IPS-15b (cell line): ENCODE data around the gene OSBPL9.

Experiments
- H3K27me3 ChIP-seq: one replicate; pipeline ENCODE4 v1.6.1; 2013; ENCODE audit warnings: low read length; ENCODE audit not compliant: control insufficient read depth, insufficient read depth
- H3K36me3 ChIP-seq: one replicate; pipeline ENCODE4 v1.6.1; 2013; ENCODE audit warnings: low read length; ENCODE audit not compliant: control insufficient read depth, insufficient read depth
- H3K4me1 ChIP-seq: one replicate; pipeline ENCODE4 v1.6.1; 2013; ENCODE audit warnings: mild to moderate bottlenecking, low read length; ENCODE audit not compliant: control insufficient read depth, insufficient read depth
- H3K4me3 ChIP-seq: one replicate; pipeline ENCODE4 v1.5.1; 2013; ENCODE audit warnings: low read depth, low read length
- H3K9ac ChIP-seq: one replicate; pipeline ENCODE4 v1.6.1; 2013; ENCODE audit warnings: low read depth, mild to moderate bottlenecking, low read length
- H3K9me3 ChIP-seq: one replicate; pipeline ENCODE4 v1.6.1; 2013; ENCODE audit warnings: mild to moderate bottlenecking, low read length; ENCODE audit not compliant: control insufficient read depth, insufficient read depth

The OSBPL9 gene

GRCh38 chr1:51656374-51656773 lies 39.5 kb downstream of the OSBPL9 start:
- H3K36me3 ChIP-seq: no peaks in the 10 kb centered on the region
- no peaks in the 10 kb centered on the region for H3K9me3 ChIP-seq
- no peak overlapping the region for H3K9ac ChIP-seq
- H3K27me3 ChIP-seq: no peaks in the 10 kb centered on the region
- H3K4me1 ChIP-seq: peaks cover 3% of the 10 kb centered on the region
- no peak overlapping the region for H3K4me3 ChIP-seq

- no peak overlapping the region for H3K4me3 ChIP-seq
Observed at GRCh38 chr1:51660580-51660979, 43.7 kb downstream of the OSBPL9 start.

GRCh38 chr1:51661081-51661518 lies 44.2 kb downstream of the OSBPL9 start:
- H3K4me3 ChIP-seq: no peak overlapping the region
- no peaks in the 10 kb centered on the region for H3K27me3 ChIP-seq
- no peak overlapping the region for H3K9ac ChIP-seq
- H3K4me1 ChIP-seq: peaks cover 3% of the 10 kb centered on the region
- no peaks in the 10 kb centered on the region for H3K36me3 ChIP-seq
- H3K9me3 ChIP-seq: no peaks in the 10 kb centered on the region

More at GRCh38 chr1:51660580-51660979, 43.7 kb downstream of the OSBPL9 start:
- Histone ChIP-seq H3K9me3 (no peaks in the 10 kb centered on the region), H3K27me3 (no peaks in the 10 kb centered on the region), H3K36me3 (no peaks in the 10 kb centered on the region), H3K4me1 (peaks cover 3% of the 10 kb centered on the region), H3K9ac (no peak overlapping the region)

GRCh38 chr1:51663105-51663504 lies 46.2 kb downstream of the OSBPL9 start:
- Histone ChIP-seq H3K9ac (no peak overlapping the region), H3K4me1 (peaks cover 3% of the 10 kb centered on the region), H3K27me3 (no peaks in the 10 kb centered on the region), H3K9me3 (no peaks in the 10 kb centered on the region), H3K36me3 (no peaks in the 10 kb centered on the region), H3K4me3 (no peak overlapping the region)

- Histone ChIP-seq H3K9ac (no peak overlapping the region), H3K27me3 (no peaks in the 10 kb centered on the region), H3K4me3 (no peak overlapping the region), H3K36me3 (no peaks in the 10 kb centered on the region), H3K4me1 (peaks cover 3% of the 10 kb centered on the region), H3K9me3 (no peaks in the 10 kb centered on the region)
Observed at GRCh38 chr1:51663721-51664120, 46.8 kb downstream of the OSBPL9 start.

GRCh38 chr1:51664421-51665240 lies 47.7 kb downstream of the OSBPL9 start:
- no peaks in the 10 kb centered on the region for H3K36me3 ChIP-seq
- H3K4me1 ChIP-seq: peaks cover 3% of the 10 kb centered on the region
- no peaks in the 10 kb centered on the region for H3K27me3 ChIP-seq
- no peak overlapping the region for H3K9ac ChIP-seq
- no peaks in the 10 kb centered on the region for H3K9me3 ChIP-seq
- H3K4me3 ChIP-seq: no peak overlapping the region

- Histone ChIP-seq H3K9ac (no peak overlapping the region), H3K27me3 (no peaks in the 10 kb centered on the region), H3K9me3 (no peaks in the 10 kb centered on the region), H3K4me1 (no peaks in the 10 kb centered on the region), H3K4me3 (no peak overlapping the region), H3K36me3 (no peaks in the 10 kb centered on the region)
Observed at GRCh38 chr1:51666478-51666877, 49.6 kb downstream of the OSBPL9 start.

- Histone ChIP-seq H3K4me1 (no peaks in the 10 kb centered on the region), H3K4me3 (no peak overlapping the region), H3K9ac (no peak overlapping the region), H3K9me3 (no peaks in the 10 kb centered on the region), H3K36me3 (no peaks in the 10 kb centered on the region), H3K27me3 (no peaks in the 10 kb centered on the region)
Observed at GRCh38 chr1:51667561-51667960, 50.7 kb downstream of the OSBPL9 start.

GRCh38 chr1:51669272-51669671 lies 52.4 kb downstream of the OSBPL9 start:
- Histone ChIP-seq H3K36me3 (no peaks in the 10 kb centered on the region), H3K9ac (no peak overlapping the region), H3K27me3 (no peaks in the 10 kb centered on the region), H3K4me1 (no peaks in the 10 kb centered on the region), H3K4me3 (no peak overlapping the region), H3K9me3 (no peaks in the 10 kb centered on the region)

GRCh38 chr1:51669816-51670215 lies 52.9 kb downstream of the OSBPL9 start:
- H3K27me3 ChIP-seq: no peaks in the 10 kb centered on the region
- no peaks in the 10 kb centered on the region for H3K9me3 ChIP-seq
- no peak overlapping the region for H3K4me3 ChIP-seq
- no peaks in the 10 kb centered on the region for H3K36me3 ChIP-seq
- H3K4me1 ChIP-seq: no peaks in the 10 kb centered on the region
- H3K9ac ChIP-seq: no peak overlapping the region

- no peaks in the 10 kb centered on the region for H3K36me3 ChIP-seq
Observed at GRCh38 chr1:51671527-51672325, 54.8 kb downstream of the OSBPL9 start.

GRCh38 chr1:51673279-51673678 lies 56.4 kb downstream of the OSBPL9 start:
- Histone ChIP-seq H3K4me3 (no peak overlapping the region), H3K9me3 (no peaks in the 10 kb centered on the region), H3K4me1 (no peaks in the 10 kb centered on the region), H3K36me3 (no peaks in the 10 kb centered on the region), H3K27me3 (no peaks in the 10 kb centered on the region), H3K9ac (no peak overlapping the region)

More at GRCh38 chr1:51671527-51672325, 54.8 kb downstream of the OSBPL9 start:
- Histone ChIP-seq H3K4me3 (no peak overlapping the region), H3K4me1 (no peaks in the 10 kb centered on the region), H3K9ac (no peak overlapping the region), H3K27me3 (no peaks in the 10 kb centered on the region), H3K9me3 (no peaks in the 10 kb centered on the region)
